Thymus (tissue), 11 donors: Measurements from ENCODE around the gene CXXC1. TPM values are rescaled to one million over a fixed set of nuclear protein-coding genes. Genes with fewer than 3 reads are reported as not detected.

ENCODE experiments used
- DNase-seq, 9 donors: peaks; one replicate each; pipeline ENCODE4 v3.0.0-alpha.2; 2013; ENCODE audit warnings: low spot score in 9 of 9, low read depth in 6 of 9, missing footprints in 1 of 9
- H3K27ac ChIP-seq, 2 donors: one replicate each; pipeline ENCODE4 v1.5.1; 2013; ENCODE audit warnings: control low read depth in 1 of 2, low read depth in 1 of 2, low read length in 1 of 2, mild to moderate bottlenecking in 1 of 2, moderate library complexity in 1 of 2
- H3K27me3 ChIP-seq, 2 donors: one replicate each; pipeline ENCODE4 v1.5.1; 2013; ENCODE audit warnings: low read length in 1 of 2; ENCODE audit not compliant: control insufficient read depth in 2 of 2, insufficient read depth in 1 of 2
- H3K36me3 ChIP-seq, 2 donors: one replicate each; pipeline ENCODE4 v1.5.1; 2013; ENCODE audit warnings: low read length in 1 of 2, mild to moderate bottlenecking in 1 of 2, moderate library complexity in 1 of 2; ENCODE audit not compliant: control insufficient read depth in 2 of 2, insufficient read depth in 2 of 2
- H3K4me1 ChIP-seq, 2 donors: one replicate each; pipeline ENCODE4 v1.5.1; 2013; ENCODE audit warnings: low read length in 2 of 2; ENCODE audit not compliant: control insufficient read depth in 2 of 2, insufficient read depth in 2 of 2
- H3K4me3 ChIP-seq, 2 donors: one replicate each; pipeline ENCODE4 v1.5.1; 2013; ENCODE audit warnings: low read length in 2 of 2, control low read depth in 1 of 2, mild to moderate bottlenecking in 1 of 2
- H3K9me3 ChIP-seq, 2 donors: one replicate each; pipeline ENCODE4 v1.5.1; 2013; ENCODE audit warnings: low read length in 1 of 2, mild to moderate bottlenecking in 1 of 2; ENCODE audit not compliant: control insufficient read depth in 2 of 2, insufficient read depth in 1 of 2
- WGBS: extraction: QIAGEN DNeasy Blood & Tissue Kit; methylation state at CpG from one replicate; pipeline ENCODE4 v1.1.7; 2013; 5-methylcytosine and 5-hydroxymethylcytosine counted together
- polyA plus RNA-seq: library from polyadenylated mRNA; stranded (reverse); fragments of 200-250 nt; gene quantifications from one replicate; pipeline ENCODE4 v1.2.3, GENCODE V29; 2013
- total RNA-seq: library from RNA; stranded (reverse); fragments of 120-200 nt; gene quantifications from one replicate; pipeline ENCODE4 v1.2.4, GENCODE V29; 2013
- donor health status: healthy.

Gene CXXC1
- total and polyA plus RNA-seq, 2 donors = 35.5 to 113 TPM

- H3K36me3 ChIP-seq = no peaks in the 10 kb centered on the region
- no peak overlapping the region for H3K27ac ChIP-seq
- no peaks in the 10 kb centered on the region for H3K27me3 ChIP-seq
- no peaks in the 10 kb centered on the region for H3K4me1 ChIP-seq
- no peak for DNase-seq
- H3K4me3 ChIP-seq = no peak overlapping the region
- no peaks in the 10 kb centered on the region for H3K9me3 ChIP-seq
- 93% methylated on average over 3 of the region's 3 CpGs for WGBS
These were observed 47.4 kb downstream of the CXXC1 start for GRCh38 chr18:50240080-50240563.

- WGBS = 78% methylated on average over 2 of the region's 2 CpGs
- Histone ChIP-seq H3K9me3 (no peaks in the 10 kb centered on the region), H3K27ac (no peak overlapping the region), H3K4me3 (no peak overlapping the region), H3K36me3 (no peaks in the 10 kb centered on the region), H3K27me3 (peaks cover 0 to 4% of the 10 kb centered on the region in 2 donors), H3K4me1 (no peaks in the 10 kb centered on the region)
- DNase-seq = no peak
These were observed 55.1 kb downstream of the CXXC1 start for GRCh38 chr18:50232419-50232818.

Other genes starting within 250 kb of the CXXC1 start
- 6.2 TPM for gene MYO5B, start 92.5 kb downstream of the CXXC1 start, total RNA-seq
- 11.1 TPM for gene MYO5B, start 92.5 kb downstream of the CXXC1 start, polyA plus RNA-seq
- gene CFAP53, start 21.2 kb downstream of the CXXC1 start, total RNA-seq = 0.47 TPM
- 2.1 TPM for gene CFAP53, start 21.2 kb downstream of the CXXC1 start, polyA plus RNA-seq
- gene MBD1, start 6.2 kb downstream of the CXXC1 start, total RNA-seq = 37.3 TPM
- 48.9 TPM for gene MBD1, start 6.2 kb downstream of the CXXC1 start, polyA plus RNA-seq
- 11.5 TPM for gene SKA1, start 87.4 kb upstream of the CXXC1 start, total RNA-seq
- gene SKA1, start 87.4 kb upstream of the CXXC1 start, polyA plus RNA-seq = 0.89 TPM